K562 (cell line): Measurements from ENCODE around the gene PUM1. TPM values are rescaled to one million over a fixed set of nuclear protein-coding genes. Genes with fewer than 3 reads are reported as not detected.

Experiments
- BCL6 ChIP-seq: fragments of 250-450 bp; sonication (Bioruptor Pico); IDR thresholded peaks from 2 replicates; pipeline ENCODE4 v1.4.0; 2020
- CREB3 ChIP-seq: fragments of 450-650 bp; conservative IDR thresholded peaks from 2 replicates; pipeline ENCODE4 v1.6.1; 2016; ENCODE audit warnings: missing genetic modification characterization, low read depth, mild to moderate bottlenecking, missing compliant biosample characterization, moderate library complexity
- CXXC5 ChIP-seq: fragments of 250-450 bp; sonication (Bioruptor Pico); IDR thresholded peaks from 2 replicates; pipeline ENCODE4 v1.8.0; 2022; ENCODE audit warnings: inconsistent platforms, mild to moderate bottlenecking, moderate library complexity
- EGR1 ChIP-seq: fragments of 450-650 bp; conservative IDR thresholded peaks from 2 replicates; pipeline ENCODE4 v1.6.1; 2017; ENCODE audit warnings: mild to moderate bottlenecking
- FOXA3 ChIP-seq, 2 experiments: fragments of 450-650 bp in 1 of 2; sonication (generic) in 1 of 2; formaldehyde crosslinking; IDR thresholded peaks in 1 of 2; conservative IDR thresholded peaks in 1 of 2; 2 replicates each; pipeline versions ENCODE4 v1.4.0 to v1.8.0; 2020 to 2022; ENCODE audit warnings: mild to moderate bottlenecking in 2 of 2, missing genetic modification reagents in 1 of 2
- HDAC6 ChIP-seq: IDR thresholded peaks from 2 replicates; pipeline ENCODE4 v1.6.1; 2012; ENCODE audit warnings: low read depth, mild to moderate bottlenecking, control low read depth, inconsistent platforms, low read length, moderate library complexity
- KLF6 ChIP-seq: fragments of 250-450 bp; sonication (Bioruptor Pico); IDR thresholded peaks from 2 replicates; pipeline ENCODE4 v1.4.0; 2020; ENCODE audit warnings: mild to moderate bottlenecking, moderate library complexity, borderline replicate concordance
- MECOM ChIP-seq: fragments of 250-450 bp; sonication (Bioruptor Pico); IDR thresholded peaks from 2 replicates; pipeline ENCODE4 v1.8.0; 2022; ENCODE audit warnings: inconsistent platforms
- NR4A1 ChIP-seq, 2 experiments: fragments of 250-450 bp in 1 of 2; fragments of 450-650 bp in 1 of 2; sonication (Bioruptor Pico) in 1 of 2; IDR thresholded peaks; 2 replicates each; pipeline versions ENCODE4 v1.4.0 to v1.6.1; 2016 to 2020; ENCODE audit warnings: mild to moderate bottlenecking in 2 of 2, missing compliant biosample characterization in 1 of 2, missing genetic modification characterization in 1 of 2, moderate library complexity in 1 of 2
- NUFIP1 ChIP-seq: fragments of 450-650 bp; IDR thresholded peaks from 2 replicates; pipeline ENCODE4 v1.6.1; 2018; ENCODE audit not compliant: partially characterized antibody
- PTRF ChIP-seq: fragments of 450-650 bp; IDR thresholded peaks from 2 replicates; pipeline ENCODE4 v1.6.1; 2016; ENCODE audit warnings: mild to moderate bottlenecking, missing genetic modification characterization, missing compliant biosample characterization
- RFX7 ChIP-seq: fragments of 250-450 bp; sonication (Bioruptor Pico); IDR thresholded peaks from 2 replicates; pipeline ENCODE4 v1.5.1; 2021; ENCODE audit warnings: mild to moderate bottlenecking
- TBL1XR1 ChIP-seq, 2 experiments: IDR thresholded peaks; 2 replicates each; pipeline ENCODE4 v1.6.1; 2012; ENCODE audit warnings: improper control_type of control experiment in 2 of 2, low read length in 2 of 2, mild to moderate bottlenecking in 1 of 2
- ZBTB2 ChIP-seq: fragments of 450-650 bp; IDR thresholded peaks from 2 replicates; pipeline ENCODE4 v1.6.1; 2016; ENCODE audit warnings: antibody characterized with exemption
- ZNF165 ChIP-seq: fragments of 250-450 bp; sonication (Bioruptor Pico); IDR thresholded peaks from 2 replicates; pipeline ENCODE4 v1.4.0; 2020; ENCODE audit warnings: borderline replicate concordance
- ZNF445 ChIP-seq: fragments of 250-450 bp; sonication (Bioruptor Pico); IDR thresholded peaks from 2 replicates; pipeline ENCODE4 v1.4.0; 2020; ENCODE audit warnings: low read depth, mild to moderate bottlenecking, moderate library complexity
- ZNF76 ChIP-seq: fragments of 250-450 bp; sonication (Bioruptor Pico); IDR thresholded peaks from 2 replicates; pipeline ENCODE4 v1.4.0; 2020; ENCODE audit warnings: mild to moderate bottlenecking, moderate library complexity, borderline replicate concordance
- polyA plus RNA-seq, 8 experiments: library from polyadenylated mRNA; depleted of rRNA in 4 of 8; stranded (reverse) in 5 of 8; unstranded in 3 of 8; fragments of >200 nt; fragmentation: Nextera tagmentation in 2 of 8; fragmentation: Illumina TruSeq in 1 of 8; extraction: Ambion mirVana in 2 of 8; extraction: Trizol in 1 of 8; gene quantifications; 2 replicates each; pipeline versions ENCODE4 v1.2.1 to v1.2.3, GENCODE V29; 2011 to 2014; ENCODE audit warnings: inconsistent platforms in 1 of 8, missing spikeins in 1 of 8
- total RNA-seq, 7 experiments: library from RNA; depleted of rRNA in 6 of 7; stranded (reverse); fragments of >200 nt in 6 of 7; fragmentation: Illumina TruSeq in 2 of 7; extraction: Trizol in 2 of 7; gene quantifications; 2 replicates each; pipeline versions ENCODE4 v1.2.1 to v1.2.3, GENCODE V29; 2011 to 2021; ENCODE audit warnings: low replicate concordance in 1 of 7
- TF ChIP-seq, protein P1 (sequence below): fragments of 250-450 bp; sonication (Bioruptor Pico); IDR thresholded peaks from 2 replicates; pipeline ENCODE4 v1.8.0; 2021; ENCODE audit warnings: moderate library complexity, mild to moderate bottlenecking, inconsistent platforms
- TF ChIP-seq, protein P2 (sequence below): fragments of 250-450 bp; sonication (Bioruptor Pico); IDR thresholded peaks from 2 replicates; pipeline ENCODE4 v1.8.0; 2022; ENCODE audit warnings: moderate library complexity, mild to moderate bottlenecking, inconsistent platforms

PUM1 gene
- total and polyA plus RNA-seq, 9 of the 15 experiments (the other 6 are each of a cell fraction or from before 2014, with no cell fraction given): 37.7 to 104 (median 55.7) TPM

DNA sequence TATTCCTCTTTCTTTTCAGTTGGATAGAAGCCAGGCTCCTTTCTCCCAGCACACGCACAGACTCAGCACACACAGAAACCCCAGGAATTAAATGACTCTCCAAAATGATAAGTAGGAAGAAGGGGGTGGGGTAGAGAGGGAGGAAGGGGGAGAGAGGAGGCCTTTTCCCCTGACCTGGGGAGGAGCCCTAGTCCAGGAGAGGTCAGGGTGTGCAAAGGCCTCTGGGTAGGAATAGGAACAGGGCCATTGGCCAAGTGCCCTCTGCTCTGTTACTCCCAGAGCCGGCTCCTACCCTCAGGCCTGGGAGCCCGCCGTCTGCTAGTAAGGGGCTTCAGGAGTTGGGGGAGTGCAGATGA is 35.6 kb upstream of the PUM1 start (continued):
- TF ChIP-seq ZBTB2 (peak; percentile 42; the same call in 1 of the 2 replicates), ZNF76 (CRISPR knock-in tag) (0 out of 2 replicates have a peak, but pooled peaks have one; percentile 67), FOXA3 (CRISPR knock-in tag; conservative IDR thresholded peaks at IDR 0.05 in 1 of 2, IDR thresholded peaks at IDR 0.05 in 1 of 2) (no peak), ZNF165 (CRISPR knock-in tag) (peak; percentile 81; the same call in 1 of the 2 replicates), NR4A1 (CRISPR knock-in tag; IDR thresholded peaks at IDR 0.05) (peak; percentile 77; the same call in 1 of the 2 replicates), NR4A1 (tag; IDR thresholded peaks at IDR 0.05) (peak; percentile 87), BCL6 (0 out of 2 replicates have a peak, but pooled peaks have one; percentile 54), KLF6 (peak; percentile 89), RFX7 (CRISPR knock-in tag) (peak; percentile 22; the same call in 1 of the 2 replicates), ZNF445 (CRISPR knock-in tag) (peak; percentile 51; the same call in 1 of the 2 replicates), EGR1 (0 out of 2 replicates have a peak, but pooled peaks have one; percentile 3), CREB3 (tag) (peak; percentile 78), TBL1XR1 (IDR thresholded peaks at IDR 0.05; ENCODE audit: low read length in 2 of 2) (no peak), CXXC5 (CRISPR knock-in tag) (peak; percentile 85), PTRF (tag) (peak; percentile 62; the same call in 1 of the 2 replicates), HDAC6 (no peak), MECOM (peak; percentile 89), NUFIP1 (peak; percentile 92)
- TF ChIP-seq, protein P1, sequence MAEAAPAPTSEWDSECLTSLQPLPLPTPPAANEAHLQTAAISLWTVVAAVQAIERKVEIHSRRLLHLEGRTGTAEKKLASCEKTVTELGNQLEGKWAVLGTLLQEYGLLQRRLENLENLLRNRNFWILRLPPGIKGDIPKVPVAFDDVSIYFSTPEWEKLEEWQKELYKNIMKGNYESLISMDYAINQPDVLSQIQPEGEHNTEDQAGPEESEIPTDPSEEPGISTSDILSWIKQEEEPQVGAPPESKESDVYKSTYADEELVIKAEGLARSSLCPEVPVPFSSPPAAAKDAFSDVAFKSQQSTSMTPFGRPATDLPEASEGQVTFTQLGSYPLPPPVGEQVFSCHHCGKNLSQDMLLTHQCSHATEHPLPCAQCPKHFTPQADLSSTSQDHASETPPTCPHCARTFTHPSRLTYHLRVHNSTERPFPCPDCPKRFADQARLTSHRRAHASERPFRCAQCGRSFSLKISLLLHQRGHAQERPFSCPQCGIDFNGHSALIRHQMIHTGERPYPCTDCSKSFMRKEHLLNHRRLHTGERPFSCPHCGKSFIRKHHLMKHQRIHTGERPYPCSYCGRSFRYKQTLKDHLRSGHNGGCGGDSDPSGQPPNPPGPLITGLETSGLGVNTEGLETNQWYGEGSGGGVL (CRISPR knock-in tag): 0 out of 2 replicates have a peak, but pooled peaks have one; percentile 45
- TF ChIP-seq, protein P2, sequence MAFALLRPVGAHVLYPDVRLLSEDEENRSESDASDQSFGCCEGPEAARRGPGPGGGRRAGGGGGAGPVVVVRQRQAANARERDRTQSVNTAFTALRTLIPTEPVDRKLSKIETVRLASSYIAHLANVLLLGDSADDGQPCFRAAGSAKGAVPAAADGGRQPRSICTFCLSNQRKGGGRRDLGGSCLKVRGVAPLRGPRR (CRISPR knock-in tag): peak; percentile 84; the same call in 1 of the 2 replicates
